A204.1 (cell line): ENCODE measurements around the gene GNL2.
"Not testable (repeated sequence)": the region's sequence is repeated elsewhere in the genome, so short reads cannot be mapped to it uniquely, and the experiment has no call there.

Experiments used
- FAIRE-seq: peaks from 2 replicates; lab custom pipeline; 2012; peaks lifted over from hg19 to GRCh38; lab: Jason Lieb, UNC

Gene GNL2

GRCh38 chr1:37559080-37559479 is 36.7 kb downstream of the GNL2 start:
- FAIRE-seq = no peak

GRCh38 chr1:37558411-37558810 is 37.3 kb downstream of the GNL2 start:
- no peak for FAIRE-seq

- no peak for FAIRE-seq
Measured at GRCh38 chr1:37557402-37557801, 38.3 kb downstream of the GNL2 start.

- no peak for FAIRE-seq
Measured at GRCh38 chr1:37556712-37557196, 39.0 kb downstream of the GNL2 start, which contains the start of gene DNALI1. Gene DNALI1, plus strand, starts transcription at chr1:37556940. Its CDS starts 55 bp downstream, at chr1:37556995.

- FAIRE-seq = peak; percentile 72
Measured at GRCh38 chr1:37553927-37554808, 41.6 kb downstream of the GNL2 start, which contains the start of gene SNIP1. Gene SNIP1, minus strand, starts transcription at chr1:37554293. Its CDS starts 64 bp downstream, at chr1:37554229.

GRCh38 chr1:37553598-37553926 is 42.2 kb downstream of the GNL2 start:
- no peak for FAIRE-seq

GRCh38 chr1:37549341-37549740 is 46.4 kb downstream of the GNL2 start:
- FAIRE-seq = no peak

GRCh38 chr1:37545019-37545418 is 50.7 kb downstream of the GNL2 start:
- no peak for FAIRE-seq

GRCh38 chr1:37544530-37544929 is 51.2 kb downstream of the GNL2 start:
- no peak for FAIRE-seq

GRCh38 chr1:37540036-37540785 is 55.5 kb downstream of the GNL2 start:
- no peak for FAIRE-seq

- FAIRE-seq = not testable (repeated sequence)
Measured at GRCh38 chr1:37539154-37539553, 56.6 kb downstream of the GNL2 start.

GRCh38 chr1:37537378-37537777 is 58.4 kb downstream of the GNL2 start:
- no peak for FAIRE-seq

GRCh38 chr1:37533317-37534093 is 62.2 kb downstream of the GNL2 start:
- no peak for FAIRE-seq

- not testable (repeated sequence) for FAIRE-seq
Measured at GRCh38 chr1:37532418-37533156, 63.1 kb downstream of the GNL2 start.

GRCh38 chr1:37529888-37530287 is 65.8 kb downstream of the GNL2 start:
- not testable (repeated sequence) for FAIRE-seq

GRCh38 chr1:37519613-37520012 is 76.1 kb downstream of the GNL2 start:
- no peak for FAIRE-seq

GRCh38 chr1:37518929-37519328 is 76.8 kb downstream of the GNL2 start:
- FAIRE-seq = not testable (repeated sequence)

- not testable (repeated sequence) for FAIRE-seq
Measured at GRCh38 chr1:37518241-37518640, 77.5 kb downstream of the GNL2 start.

GRCh38 chr1:37517569-37517968 is 78.2 kb downstream of the GNL2 start:
- no peak for FAIRE-seq
